Loucy (cell line): ENCODE data around the gene NUDT2.

ENCODE experiments used
- CTCF ChIP-seq: fragments of 200-600 bp; sonication (generic); conservative IDR thresholded peaks from 2 replicates; pipeline ENCODE4 v1.5.1; 2014; ENCODE audit warnings: mild to moderate bottlenecking, antibody characterized with exemption, low read length
- EZH2phosphoT487 ChIP-seq: fragments of 200-600 bp; IDR thresholded peaks from 2 replicates; pipeline ENCODE4 v1.6.1; 2018; ENCODE audit warnings: antibody characterized with exemption, mild to moderate bottlenecking, moderate library complexity, borderline replicate concordance

DNA sequence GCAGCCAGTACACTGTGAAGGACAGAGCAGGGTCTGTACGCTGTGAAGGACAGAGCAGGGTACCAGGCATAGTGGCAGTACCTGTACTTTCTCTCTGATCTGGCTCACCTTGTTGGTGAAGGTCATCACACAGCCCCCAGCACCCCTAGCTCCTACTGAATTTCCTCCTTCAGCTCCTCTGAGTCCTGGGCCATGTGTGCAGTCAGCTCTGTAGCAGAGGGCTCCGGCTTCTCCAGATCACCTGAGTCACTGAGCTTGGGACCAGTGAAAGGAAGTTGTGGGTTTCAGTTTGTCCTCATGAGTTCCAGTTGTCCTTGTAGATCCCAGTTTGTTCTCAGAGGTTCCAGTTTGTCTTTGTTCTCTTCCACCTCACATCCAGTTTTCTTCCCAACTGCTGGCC is 5.5 kb downstream of the NUDT2 start:
- no peak for TF ChIP-seq CTCF
- no peak for TF ChIP-seq EZH2phosphoT487
